Skeletal muscle satellite cell (primary cell): Measurements from ENCODE around the gene SSC5D.
"Not testable (repeated sequence)": the region's sequence is repeated elsewhere in the genome, so short reads cannot be mapped to it uniquely, and the experiment has no call there.

ENCODE experiments used
- H3K27me3 ChIP-seq: 2 replicates; pipeline ENCODE4 v1.7.0; 2013; ENCODE audit warnings: low read length; ENCODE audit not compliant: control insufficient read depth, insufficient read depth
- H3K36me3 ChIP-seq: 2 replicates; pipeline ENCODE4 v1.7.0; 2013; ENCODE audit warnings: mild to moderate bottlenecking, control low read depth, low read length; ENCODE audit not compliant: insufficient read depth
- H3K4me1 ChIP-seq: 2 replicates; pipeline ENCODE4 v1.7.0; 2013; ENCODE audit warnings: low read length; ENCODE audit not compliant: control insufficient read depth, insufficient read depth
- H3K4me2 ChIP-seq: 2 replicates; pipeline ENCODE4 v1.7.0; 2013; ENCODE audit warnings: mild to moderate bottlenecking, low read length
- H3K4me3 ChIP-seq: 2 replicates; pipeline ENCODE4 v1.7.0; 2013; ENCODE audit warnings: low read length
- H3K9ac ChIP-seq: 2 replicates; pipeline ENCODE4 v1.7.0; 2013; ENCODE audit warnings: mild to moderate bottlenecking, low read depth, low read length, moderate library complexity
- H3K9me3 ChIP-seq: replicated peaks from 2 replicates; pipeline ENCODE4 v1.7.0; 2013; ENCODE audit warnings: mild to moderate bottlenecking, control low read depth, low read length

The SSC5D gene

GRCh38 chr19:55447421-55448174 lies 40.6 kb upstream of the SSC5D start:
- Histone ChIP-seq H3K4me3 (no peak overlapping the region), H3K4me2 (no peak overlapping the region), H3K4me1 (no peaks in the 10 kb centered on the region), H3K9me3 (no peaks in the 10 kb centered on the region), H3K9ac (no peak overlapping the region), H3K27me3 (peaks cover 72% of the 10 kb centered on the region), H3K36me3 (no peaks in the 10 kb centered on the region)

DNA sequence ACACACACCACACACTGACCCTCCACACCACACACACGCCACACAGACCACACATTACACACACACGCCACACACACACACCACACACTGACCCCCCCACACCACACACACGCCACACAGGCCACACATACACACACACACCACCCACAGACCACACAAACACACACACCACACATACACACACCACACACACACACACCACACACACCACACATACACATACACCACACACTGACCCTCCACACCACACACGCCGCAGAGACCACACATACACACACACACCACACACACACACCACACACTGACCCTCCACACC lies 40.1 kb upstream of the SSC5D start:
- not testable (repeated sequence) for H3K4me2 ChIP-seq, H3K36me3 ChIP-seq, H3K9ac ChIP-seq, H3K4me3 ChIP-seq, H3K9me3 ChIP-seq, H3K4me1 ChIP-seq
- peaks cover 68% of the 10 kb centered on the region for H3K27me3 ChIP-seq

GRCh38 chr19:55449469-55449868 lies 38.8 kb upstream of the SSC5D start:
- peaks cover 56% of the 10 kb centered on the region for H3K27me3 ChIP-seq
- H3K4me3 ChIP-seq = no peak overlapping the region
- no peaks in the 10 kb centered on the region for H3K9me3 ChIP-seq
- no peak overlapping the region for H3K4me2 ChIP-seq
- H3K36me3 ChIP-seq = no peaks in the 10 kb centered on the region
- no peak overlapping the region for H3K9ac ChIP-seq
- no peaks in the 10 kb centered on the region for H3K4me1 ChIP-seq

DNA sequence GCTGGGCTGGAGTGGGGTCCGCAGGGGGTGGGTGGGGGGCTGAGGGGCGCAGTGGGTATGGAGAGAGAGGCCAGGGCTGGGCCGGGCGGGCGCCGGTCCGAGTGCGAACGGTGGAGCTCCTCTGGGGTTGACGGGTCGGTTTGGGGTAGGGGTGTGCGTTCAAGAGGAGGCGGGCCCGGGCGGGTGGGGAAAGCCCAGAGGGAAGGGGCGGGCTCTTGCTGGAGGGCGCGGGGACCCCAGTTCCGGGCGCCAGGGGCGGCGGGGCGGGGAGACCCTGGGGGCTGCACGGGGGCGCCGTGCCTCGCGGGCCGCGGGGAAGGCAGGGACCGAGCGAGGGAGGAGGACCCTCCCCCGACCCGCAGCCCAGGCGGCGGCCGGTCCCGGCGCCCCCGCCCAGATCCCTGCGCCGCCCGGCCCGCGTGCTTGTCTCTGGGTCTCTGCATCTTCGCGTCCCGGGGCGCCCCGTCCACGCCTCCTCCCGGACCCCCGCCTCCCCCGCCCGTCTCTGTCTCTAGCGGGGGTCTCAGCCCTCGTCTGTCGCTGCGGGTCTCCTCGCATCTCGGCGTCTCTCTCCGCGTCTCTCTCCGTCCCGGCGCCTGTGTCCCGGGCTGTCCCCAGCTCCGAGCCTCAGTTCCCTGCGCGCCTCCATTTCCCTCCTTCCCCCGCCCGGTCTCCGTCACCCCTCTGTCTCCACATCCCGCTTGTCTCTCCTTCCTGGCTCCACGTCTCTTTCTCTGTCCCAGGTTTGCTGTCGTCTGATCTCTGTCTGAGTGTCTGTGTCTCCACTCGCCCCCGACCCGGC lies 36.9 kb upstream of the SSC5D start:
- H3K27me3 ChIP-seq = peaks cover 42% of the 10 kb centered on the region
- H3K36me3 ChIP-seq = no peaks in the 10 kb centered on the region
- H3K4me3 ChIP-seq = no peak overlapping the region
- no peak overlapping the region for H3K9ac ChIP-seq
- H3K4me1 ChIP-seq = no peaks in the 10 kb centered on the region
- no peaks in the 10 kb centered on the region for H3K9me3 ChIP-seq
- H3K4me2 ChIP-seq = peak overlapping the region; percentile 47

DNA sequence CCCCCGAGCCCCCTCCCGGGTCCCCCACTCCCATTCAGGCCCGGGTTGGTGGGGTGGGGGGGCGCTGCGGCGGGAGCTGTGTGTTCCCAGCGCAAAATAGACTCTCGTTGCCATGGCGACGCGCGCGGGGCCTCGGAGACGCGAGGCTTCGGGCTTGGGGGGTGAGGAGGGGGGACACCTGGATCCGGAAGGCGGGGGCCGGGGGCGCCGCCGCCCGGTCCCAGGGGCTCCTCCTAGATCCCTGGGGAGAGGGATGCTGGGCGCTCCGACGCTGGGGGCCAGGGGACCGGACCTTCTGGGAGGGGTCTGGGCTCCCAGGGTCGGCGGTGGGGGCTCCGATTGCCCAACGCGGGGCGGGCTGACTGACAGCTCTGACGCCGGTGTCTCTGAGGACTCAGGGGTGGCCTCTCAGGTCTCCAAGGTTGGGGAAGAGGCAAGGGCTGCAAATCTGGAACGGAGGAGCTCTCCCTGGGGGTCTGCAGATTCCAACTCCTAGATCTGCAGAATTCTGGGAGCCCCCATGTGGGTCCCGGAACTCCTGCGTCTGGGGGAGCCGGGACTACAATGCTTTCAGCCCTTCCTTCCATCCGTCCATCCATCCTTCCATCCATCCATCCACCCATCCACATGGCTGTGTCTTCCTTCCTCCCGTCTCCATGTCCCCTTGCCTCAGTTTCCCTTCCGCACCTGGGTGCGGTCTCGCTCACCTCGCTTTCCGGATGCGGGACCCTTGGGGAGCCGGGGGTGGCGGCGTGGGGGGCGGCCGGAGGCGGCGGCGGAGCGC lies 36.1 kb upstream of the SSC5D start:
- H3K4me3 ChIP-seq = no peak overlapping the region
- no peaks in the 10 kb centered on the region for H3K4me1 ChIP-seq
- peaks cover 34% of the 10 kb centered on the region for H3K27me3 ChIP-seq
- no peak overlapping the region for H3K9ac ChIP-seq
- H3K9me3 ChIP-seq = no peaks in the 10 kb centered on the region
- H3K36me3 ChIP-seq = no peaks in the 10 kb centered on the region
- H3K4me2 ChIP-seq = no peak overlapping the region

DNA sequence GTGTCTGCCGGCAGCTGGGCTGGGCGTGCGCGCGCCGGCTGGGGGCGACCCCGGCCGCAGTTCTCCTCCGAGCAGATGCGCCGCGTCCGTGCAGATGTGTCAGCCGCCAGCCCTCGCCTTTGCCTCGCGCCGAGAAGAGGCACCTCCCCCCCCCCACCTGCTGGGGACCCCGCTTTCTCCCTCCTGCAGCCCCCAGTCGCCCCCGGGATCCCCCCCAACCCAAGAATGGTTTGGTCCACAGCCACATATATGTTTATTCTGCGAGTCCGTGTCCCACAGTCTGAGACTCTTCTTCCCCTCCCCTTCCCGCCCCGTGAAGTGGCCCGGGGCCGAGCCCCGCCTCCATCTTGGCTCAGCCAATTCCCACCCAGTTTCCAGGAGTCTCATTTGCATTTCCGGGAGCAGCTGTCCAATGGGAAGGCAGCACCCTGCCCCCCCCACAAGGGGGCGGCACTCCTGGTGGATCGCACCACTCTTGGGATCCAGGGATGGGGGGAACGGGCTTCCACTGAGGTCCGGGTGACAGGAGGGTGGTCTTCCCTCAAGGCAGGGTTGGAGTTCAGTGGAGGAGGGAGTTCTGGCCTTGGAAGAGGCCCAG lies 35.4 kb upstream of the SSC5D start:
- Histone ChIP-seq H3K4me2 (no peak overlapping the region), H3K4me3 (no peak overlapping the region), H3K9ac (no peak overlapping the region), H3K36me3 (no peaks in the 10 kb centered on the region), H3K9me3 (no peaks in the 10 kb centered on the region), H3K27me3 (peaks cover 27% of the 10 kb centered on the region), H3K4me1 (no peaks in the 10 kb centered on the region)

DNA sequence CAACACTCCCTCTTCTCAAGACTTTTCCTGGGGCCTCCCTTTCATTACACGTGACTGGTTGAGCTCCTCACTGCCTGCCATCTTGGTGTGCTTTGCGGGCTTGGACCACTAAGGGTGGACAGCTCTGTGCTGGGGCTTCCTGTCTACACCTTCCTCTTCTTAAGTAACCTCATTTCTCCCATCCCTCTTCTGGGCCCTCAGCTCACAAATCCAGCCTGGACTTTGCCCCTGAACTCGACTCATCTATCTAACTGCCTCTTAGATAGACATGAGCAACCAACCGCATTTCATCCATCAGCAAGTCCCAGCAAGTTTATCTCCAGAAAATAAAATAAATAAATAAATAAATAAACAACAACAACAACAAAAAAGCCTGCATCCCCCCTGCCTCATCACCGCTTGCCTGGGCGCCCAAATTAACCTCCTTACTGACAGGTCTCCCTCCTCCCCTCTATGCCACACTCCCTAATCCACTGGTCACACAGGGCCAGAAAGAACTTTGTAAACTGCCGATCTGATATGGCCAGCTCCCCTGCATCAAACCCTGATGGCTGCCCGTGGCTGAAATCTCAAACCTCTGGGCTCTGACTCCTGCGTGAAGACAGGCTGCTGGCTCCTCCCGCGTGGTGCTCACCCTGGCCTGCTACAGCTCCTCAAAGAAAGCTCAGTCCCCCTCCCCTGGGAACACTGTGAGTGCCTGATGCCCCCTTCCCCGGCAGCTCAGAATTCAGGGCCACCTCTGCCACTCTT lies 34.5 kb upstream of the SSC5D start:
- no peaks in the 10 kb centered on the region for H3K4me1 ChIP-seq
- H3K4me2 ChIP-seq = no peak overlapping the region
- H3K36me3 ChIP-seq = no peaks in the 10 kb centered on the region
- H3K9ac ChIP-seq = no peak overlapping the region
- no peaks in the 10 kb centered on the region for H3K9me3 ChIP-seq
- H3K4me3 ChIP-seq = no peak overlapping the region
- H3K27me3 ChIP-seq = peaks cover 26% of the 10 kb centered on the region

DNA sequence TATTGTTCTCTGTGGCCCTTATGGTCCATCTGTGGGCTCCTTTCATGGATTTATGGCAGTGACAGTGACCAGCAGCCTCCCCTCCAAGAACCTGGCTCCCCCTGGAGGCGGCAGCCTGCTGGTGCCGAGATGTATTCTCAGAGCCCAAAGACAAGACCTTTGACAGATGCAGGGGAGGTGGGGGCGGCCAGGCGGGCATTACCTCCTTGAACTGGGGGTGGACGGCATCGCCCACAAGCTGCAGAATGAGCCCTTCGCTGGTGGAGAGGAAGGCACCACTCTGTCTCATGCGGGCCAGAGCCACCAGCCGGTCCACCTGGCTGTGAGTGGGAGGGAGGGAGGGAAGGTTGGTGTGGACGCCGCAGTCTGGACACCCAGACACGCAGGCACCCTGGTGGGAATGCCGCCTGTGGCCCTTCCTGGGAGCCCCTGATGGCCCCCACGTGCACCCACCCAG lies 33.4 kb upstream of the SSC5D start:
- Histone ChIP-seq H3K27me3 (peaks cover 18% of the 10 kb centered on the region), H3K9ac (no peak overlapping the region), H3K9me3 (no peaks in the 10 kb centered on the region), H3K4me2 (no peak overlapping the region), H3K4me1 (peaks cover 4% of the 10 kb centered on the region), H3K4me3 (no peak overlapping the region), H3K36me3 (no peaks in the 10 kb centered on the region)

DNA sequence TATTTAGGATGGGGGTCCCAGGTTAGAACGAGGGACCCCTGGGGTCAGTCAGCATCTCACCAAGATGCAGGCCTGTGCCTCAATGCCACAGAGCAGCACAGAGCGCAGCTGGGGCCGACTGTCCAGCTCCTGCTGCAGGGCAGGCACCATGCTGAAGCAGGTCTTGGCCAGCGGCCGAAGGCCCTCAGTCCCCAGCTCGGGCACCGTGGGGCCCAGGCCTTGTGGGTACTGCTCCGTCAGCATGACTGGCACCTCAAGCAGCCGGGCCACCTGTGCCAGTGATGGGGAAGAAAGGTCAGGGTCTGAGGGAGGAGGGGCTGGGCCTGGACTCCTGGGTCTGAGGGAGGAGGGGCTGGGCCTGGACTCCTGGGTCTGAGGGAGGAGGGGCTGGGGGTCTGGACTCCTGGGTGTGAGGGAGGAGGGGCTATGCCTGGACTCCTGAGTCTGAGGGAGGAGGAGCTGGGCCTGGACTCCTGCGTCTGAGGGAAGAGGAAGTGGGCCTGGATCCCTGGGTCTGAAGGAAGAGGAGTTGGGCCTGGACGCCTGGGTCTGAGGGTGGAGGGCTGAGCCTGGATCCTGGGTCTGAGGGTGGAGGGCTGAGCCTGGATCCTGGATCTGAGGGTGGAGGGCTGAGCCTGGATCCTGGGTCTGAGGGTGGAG lies 32.5 kb upstream of the SSC5D start:
- peaks cover 12% of the 10 kb centered on the region for H3K27me3 ChIP-seq

GRCh38 chr19:55456347-55456746 lies 31.9 kb upstream of the SSC5D start:
- Histone ChIP-seq H3K4me3 (no peak overlapping the region), H3K9ac (no peak overlapping the region), H3K27me3 (peaks cover 9% of the 10 kb centered on the region), H3K4me1 (peaks cover 19% of the 10 kb centered on the region), H3K9me3 (no peaks in the 10 kb centered on the region), H3K36me3 (no peaks in the 10 kb centered on the region), H3K4me2 (no peak overlapping the region)

More for the DNA sequence above, 32.5 kb upstream of the SSC5D start:
- H3K9me3 ChIP-seq = no peaks in the 10 kb centered on the region
- H3K4me1 ChIP-seq = peaks cover 13% of the 10 kb centered on the region
- no peak overlapping the region for H3K4me3 ChIP-seq
- H3K36me3 ChIP-seq = no peaks in the 10 kb centered on the region
- no peak overlapping the region for H3K4me2 ChIP-seq
- no peak overlapping the region for H3K9ac ChIP-seq
